CD14-positive monocyte (primary cell): ENCODE data around the gene TRAPPC4. TPM values are rescaled to one million over a fixed set of nuclear protein-coding genes. Genes with fewer than 3 reads are reported as not detected.
A peak's percentile ranks its signal among the peaks of the same experiment; 100 is the strongest.

Experiments
- DNase-seq, 3 donors: peaks; one replicate each; pipeline ENCODE4 v3.0.0-alpha.2; 2011 to 2022
- H2AFZ ChIP-seq: 2 replicates; pipeline ENCODE4 v1.6.0; 2012; ENCODE audit warnings: mild to moderate bottlenecking, low read depth, low read length, inconsistent platforms; ENCODE audit not compliant: insufficient read depth, poor library complexity, severe bottlenecking
- H3K27ac ChIP-seq, 2 donors: 1 replicate in 1 of 2; 2 replicates in 1 of 2; pipeline ENCODE4 v1.5.1; 2012 to 2013; ENCODE audit warnings: low read length in 2 of 2, control low read depth in 1 of 2, inconsistent platforms in 1 of 2, low read depth in 1 of 2, mild to moderate bottlenecking in 1 of 2
- H3K27me3 ChIP-seq, 2 donors: one replicate each; pipeline versions ENCODE4 v1.6.0 to v1.6.1; 2011 to 2013; ENCODE audit warnings: low read length in 2 of 2; ENCODE audit not compliant: control insufficient read depth in 2 of 2, insufficient read depth in 2 of 2
- H3K36me3 ChIP-seq, 2 donors: replicated peaks in 1 of 2; 1 replicate in 1 of 2; 2 replicates in 1 of 2; pipeline versions ENCODE4 v1.5.1 to v1.6.1; 2012 to 2013; ENCODE audit warnings: low read length in 2 of 2, control low read depth in 1 of 2, inconsistent platforms in 1 of 2, mild to moderate bottlenecking in 1 of 2; ENCODE audit not compliant: insufficient read depth in 2 of 2, control insufficient read depth in 1 of 2
- H3K4me1 ChIP-seq, 2 donors: 1 replicate in 1 of 2; 2 replicates in 1 of 2; pipeline versions ENCODE4 v1.5.1 to v1.6.1; 2012 to 2013; ENCODE audit warnings: low read length in 2 of 2, control low read depth in 1 of 2, inconsistent platforms in 1 of 2, mild to moderate bottlenecking in 1 of 2, moderate library complexity in 1 of 2; ENCODE audit not compliant: insufficient read depth in 2 of 2, control insufficient read depth in 1 of 2
- H3K4me2 ChIP-seq: replicated peaks from 2 replicates; pipeline ENCODE3; 2012; ENCODE audit warnings: low read length, moderate library complexity, mild to moderate bottlenecking; ENCODE audit not compliant: poor library complexity, severe bottlenecking; ENCODE audit errors: extremely low read depth
- H3K4me3 ChIP-seq, 3 experiments: fragments of 200-600 bp in 1 of 3; sonication (generic) in 1 of 3; replicated peaks in 1 of 3; 1 replicate in 2 of 3; 2 replicates in 1 of 3; pipeline ENCODE4 v1.5.1; 2011 to 2013; ENCODE audit warnings: low read length in 3 of 3, mild to moderate bottlenecking in 3 of 3, control low read depth in 2 of 3, low read depth in 2 of 3, inconsistent platforms in 1 of 3, moderate library complexity in 1 of 3
- H3K79me2 ChIP-seq: 2 replicates; pipeline ENCODE4 v1.6.0; 2012; ENCODE audit warnings: mild to moderate bottlenecking, control low read depth, inconsistent platforms, low read length, moderate library complexity; ENCODE audit not compliant: insufficient read depth
- H3K9ac ChIP-seq: 2 replicates; pipeline ENCODE4 v1.6.0; 2017; ENCODE audit warnings: low read length, mild to moderate bottlenecking; ENCODE audit not compliant: insufficient read depth, poor library complexity, severe bottlenecking
- H3K9me3 ChIP-seq, 2 donors: replicated peaks in 1 of 2; 1 replicate in 1 of 2; 2 replicates in 1 of 2; pipeline versions ENCODE4 v1.5.1 to v1.6.1; 2012 to 2013; ENCODE audit warnings: low read length in 2 of 2, control low read depth in 1 of 2; ENCODE audit not compliant: control insufficient read depth in 1 of 2, insufficient read depth in 1 of 2
- H4K20me1 ChIP-seq: 2 replicates; pipeline ENCODE4 v1.6.0; 2012; ENCODE audit warnings: mild to moderate bottlenecking, low read length, control low read depth, moderate library complexity; ENCODE audit not compliant: insufficient read depth
- H3K27ac Mint-ChIP-seq, 7 donors: one replicate each; pipeline ENCODE4 v1.8.0; 2020; ENCODE audit warnings: mild to moderate bottlenecking in 7 of 7, mixed read lengths in 7 of 7, moderate library complexity in 6 of 7, inconsistent platforms in 2 of 7
- H3K27me3 Mint-ChIP-seq, 3 donors: one replicate each; pipeline ENCODE4 v1.8.0; 2021 to 2022; ENCODE audit warnings: low read depth in 3 of 3, mild to moderate bottlenecking in 3 of 3, mixed read lengths in 3 of 3, moderate library complexity in 3 of 3, inconsistent platforms in 1 of 3
- H3K36me3 Mint-ChIP-seq, 2 donors: one replicate each; pipeline ENCODE4 v1.8.0; 2020; ENCODE audit warnings: mixed read lengths in 2 of 2, inconsistent platforms in 1 of 2, mild to moderate bottlenecking in 1 of 2
- H3K4me1 Mint-ChIP-seq: one replicate; pipeline ENCODE4 v1.8.0; 2020; ENCODE audit warnings: mild to moderate bottlenecking, mixed read lengths
- H3K4me3 Mint-ChIP-seq, 2 donors: one replicate each; pipeline ENCODE4 v1.8.0; 2020; ENCODE audit warnings: mild to moderate bottlenecking in 2 of 2, mixed read lengths in 2 of 2, moderate library complexity in 1 of 2
- H3K9me3 Mint-ChIP-seq, 7 donors: one replicate each; pipeline ENCODE4 v1.8.0; 2020 to 2022; ENCODE audit warnings: mixed read lengths in 7 of 7, mild to moderate bottlenecking in 6 of 7, moderate library complexity in 6 of 7, inconsistent platforms in 2 of 7
- CTCF ChIP-seq: fragments of 200-600 bp; IDR thresholded peaks from one replicate; pipeline ENCODE4 v1.8.0; 2022; ENCODE audit warnings: antibody characterized with exemption, mild to moderate bottlenecking
- WGBS: methylation state at CpG from one replicate; pipeline ENCODE4 v1.1.5; 2013; ENCODE audit warnings: missing lambda C conversion rate; ENCODE audit not compliant: insufficient coverage; 5-methylcytosine and 5-hydroxymethylcytosine counted together
- intact Hi-C, 2 donors: fragments of 100-400 bp; cut with micrococcal nuclease; formaldehyde crosslinking; loops; one replicate each; pipeline versions ENCODE4 v1.15.0 to v1.15.1; 2023
- polyA plus RNA-seq, 3 donors: library from polyadenylated mRNA; depleted of rRNA in 1 of 3; unstranded in 2 of 3; stranded (reverse) in 1 of 3; fragments of 300-500 nt in 2 of 3; fragments of >200 nt in 1 of 3; fragmentation: Illumina TruSeq in 2 of 3; gene quantifications; 1 replicate in 2 of 3; 2 replicates in 1 of 3; pipeline ENCODE4 v1.2.3, GENCODE V29; 2012 to 2021

The TRAPPC4 gene
- polyA plus RNA-seq, 3 donors, result 46.9 to 54.5 (median 50.0) TPM

- peaks cover 47 to 51% of the 10 kb centered on the region in 2 donors for H3K36me3 Mint-ChIP-seq
- no peak for TF ChIP-seq CTCF
- Histone ChIP-seq H3K9ac (peak overlapping the region; percentile 98), H2AFZ (peak overlapping the region; percentile 89), H3K9me3 (no peaks in the 10 kb centered on the region), H4K20me1 (no peaks in the 10 kb centered on the region), H3K79me2 (peaks cover 23% of the 10 kb centered on the region), H3K27ac (peak overlapping the region in 1 of 2 donors; percentile 94), H3K4me3 (peak overlapping the region; percentile 62 to 88 (median 86)), H3K4me1 (peaks cover 17 to 22% of the 10 kb centered on the region in 2 donors), H3K4me2 (peak overlapping the region; percentile 88), H3K36me3 (peaks cover 39 to 47% of the 10 kb centered on the region in 2 donors), H3K27me3 (no peaks in the 10 kb centered on the region)
- H3K27me3 Mint-ChIP-seq, result peaks cover 0 to 1% (median 0%) of the 10 kb centered on the region in 3 donors
- intact Hi-C loops, result loop anchor here in 1 of 2 donors (2.0 kb wide), 2 partner anchors 25 to 39 kb away; partner anchors contain the start of gene SLC37A4
- peaks cover 21% of the 10 kb centered on the region for H3K4me1 Mint-ChIP-seq
- whole genome bisulfite sequencing, result 62% methylated on average over 6 of the region's 6 CpGs
- H3K9me3 Mint-ChIP-seq, result no peaks in the 10 kb centered on the region
- DNase-seq, result no peak
- peak overlapping the region; percentile 52 to 89 (median 78) for H3K27ac Mint-ChIP-seq
- H3K4me3 Mint-ChIP-seq, result peak overlapping the region; percentile 82 to 94
Measured at GRCh38 chr11:119055901-119056300, 37.3 kb downstream of the TRAPPC4 start.

GRCh38 chr11:119056421-119056999 is 37.9 kb downstream of the TRAPPC4 start:
- Histone ChIP-seq H3K36me3 (peaks cover 34 to 43% of the 10 kb centered on the region in 2 donors), H3K9me3 (no peaks in the 10 kb centered on the region), H3K27ac (peak overlapping the region; percentile 56 to 94), H3K79me2 (peaks cover 23% of the 10 kb centered on the region), H2AFZ (peak overlapping the region; percentile 89), H3K4me1 (peaks cover 17 to 22% of the 10 kb centered on the region in 2 donors), H3K4me3 (peak overlapping the region; percentile 62 to 88 (median 86)), H3K9ac (peak overlapping the region; percentile 98), H3K27me3 (no peaks in the 10 kb centered on the region), H3K4me2 (peak overlapping the region; percentile 88), H4K20me1 (no peaks in the 10 kb centered on the region)
- under 1% methylated on average over 35 of the region's 48 CpGs for WGBS
- Mint-ChIP-seq H3K4me1 (peaks cover 21% of the 10 kb centered on the region), H3K4me3 (peak overlapping the region; percentile 93 to 94), H3K9me3 (no peaks in the 10 kb centered on the region), H3K36me3 (peaks cover 41 to 49% of the 10 kb centered on the region in 2 donors), H3K27me3 (peaks cover 0 to 1% (median 0%) of the 10 kb centered on the region in 3 donors), H3K27ac (peak overlapping the region; percentile 88 to 96 (median 93))
- intact Hi-C loops, result loop anchor here in 1 of 2 donors (2.0 kb wide), 2 partner anchors 26 to 38 kb away; partner anchors contain the start of gene SLC37A4
- no peak for DNase-seq
- TF ChIP-seq CTCF, result no peak
